G401.6 (cell line): ENCODE results near the gene GBP7.
"Not testable (repeated sequence)": the region's sequence is repeated elsewhere in the genome, so short reads cannot be mapped to it uniquely, and the experiment has no call there.

Experiments
- FAIRE-seq: peaks from 2 replicates; lab custom pipeline; 2012; peaks lifted over from hg19 to GRCh38; lab: Jason Lieb, UNC

GBP7 gene, protein sequence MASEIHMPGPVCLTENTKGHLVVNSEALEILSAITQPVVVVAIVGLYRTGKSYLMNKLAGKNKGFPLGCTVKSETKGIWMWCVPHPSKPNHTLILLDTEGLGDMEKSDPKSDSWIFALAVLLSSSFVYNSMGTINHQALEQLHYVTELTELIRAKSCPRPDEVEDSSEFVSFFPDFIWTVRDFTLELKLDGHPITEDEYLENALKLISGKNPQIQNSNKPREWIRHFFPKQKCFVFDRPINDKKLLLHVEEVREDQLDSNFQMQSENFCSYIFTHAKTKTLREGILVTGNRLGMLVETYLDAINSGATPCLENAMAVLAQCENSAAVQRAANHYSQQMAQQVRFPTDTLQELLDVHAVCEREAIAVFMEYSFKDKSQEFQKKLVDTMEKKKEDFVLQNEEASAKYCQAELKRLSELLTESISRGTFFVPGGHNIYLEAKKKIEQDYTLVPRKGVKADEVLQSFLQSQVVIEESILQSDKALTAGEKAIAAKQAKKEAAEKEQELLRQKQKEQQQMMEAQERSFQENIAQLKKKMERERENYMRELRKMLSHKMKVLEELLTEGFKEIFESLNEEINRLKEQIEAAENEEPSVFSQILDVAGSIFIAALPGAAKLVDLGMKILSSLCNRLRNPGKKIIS

DNA sequence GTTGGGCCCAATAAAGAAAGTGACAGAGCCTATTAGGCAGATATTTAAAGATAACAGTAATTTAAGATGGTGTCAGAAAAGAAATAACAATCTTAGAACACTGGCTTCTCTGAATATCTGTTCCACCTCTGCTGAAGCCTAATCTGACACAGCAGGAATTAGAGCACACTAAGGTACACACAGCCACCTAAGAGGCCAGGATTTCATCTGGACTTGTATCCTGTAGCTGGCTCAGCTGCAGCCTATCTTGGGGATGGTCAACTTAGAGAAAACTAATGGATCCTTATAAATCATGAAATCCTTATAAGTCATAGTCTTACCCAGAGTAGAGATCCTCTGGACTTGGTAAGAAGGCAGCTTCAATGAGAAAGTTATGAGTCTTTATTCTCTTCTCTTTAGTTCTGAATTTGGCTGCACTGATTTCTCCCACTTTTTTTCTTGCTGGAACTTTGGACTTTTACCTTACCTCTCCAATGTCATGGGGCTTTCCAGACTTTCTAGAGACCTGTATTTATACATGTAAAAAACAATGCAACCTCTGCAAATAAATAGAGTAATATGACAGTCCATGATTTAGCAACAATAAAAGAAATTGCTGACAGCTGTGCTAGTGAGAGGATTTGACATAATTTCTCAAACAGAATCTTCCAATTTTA lies at the start of gene GBP7:
GBP7 (minus strand) TSS at position 403 of the 656 bp plus-strand sequence. CDS start 4,068 bp downstream, outside the sequence.
- no peak for FAIRE-seq

DNA sequence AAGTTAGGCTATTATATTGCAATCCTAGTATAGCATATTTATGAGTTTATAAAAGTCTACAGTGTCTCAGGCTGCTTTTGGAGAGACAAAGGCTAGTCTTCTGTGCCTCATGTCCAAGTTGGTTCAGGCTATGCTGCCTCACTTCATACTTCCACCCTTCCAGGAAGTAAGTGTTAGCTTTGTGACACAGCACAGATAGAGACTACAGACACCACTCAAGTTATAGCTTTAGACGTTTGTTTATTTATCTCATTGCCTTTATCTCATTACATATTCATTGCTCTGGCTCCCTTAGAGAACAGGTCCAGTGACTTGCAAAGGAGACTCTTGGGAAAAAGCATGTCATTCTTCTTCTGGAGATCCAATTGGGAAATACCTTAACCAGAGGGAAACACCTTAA lies 45.5 kb upstream of the GBP7 start:
- no peak for FAIRE-seq

- not testable (repeated sequence) for FAIRE-seq
Measured at GRCh38 chr1:89219851-89220250, 44.0 kb upstream of the GBP7 start.

DNA sequence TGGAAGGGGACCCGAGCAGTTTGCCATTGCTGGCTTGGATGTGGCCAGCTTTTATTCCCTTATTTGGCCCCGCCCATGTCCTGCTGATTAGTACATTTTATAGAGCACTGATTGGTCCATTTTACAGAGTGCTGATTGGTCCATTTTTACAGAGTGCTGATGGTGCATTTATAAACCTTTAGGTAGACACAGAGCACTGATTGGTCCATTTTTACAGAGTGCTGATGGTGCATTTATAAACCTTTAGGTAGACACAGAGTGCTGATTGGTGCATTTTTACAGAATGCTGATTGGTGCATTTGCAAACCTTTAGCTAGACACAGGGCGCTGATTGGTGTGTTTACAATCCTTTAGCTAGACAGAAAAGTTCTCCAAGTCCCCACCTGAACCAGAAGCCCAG lies 43.1 kb upstream of the GBP7 start:
- not testable (repeated sequence) for FAIRE-seq

- FAIRE-seq, result no peak
Measured at GRCh38 chr1:89213347-89213746, 37.5 kb upstream of the GBP7 start.

DNA sequence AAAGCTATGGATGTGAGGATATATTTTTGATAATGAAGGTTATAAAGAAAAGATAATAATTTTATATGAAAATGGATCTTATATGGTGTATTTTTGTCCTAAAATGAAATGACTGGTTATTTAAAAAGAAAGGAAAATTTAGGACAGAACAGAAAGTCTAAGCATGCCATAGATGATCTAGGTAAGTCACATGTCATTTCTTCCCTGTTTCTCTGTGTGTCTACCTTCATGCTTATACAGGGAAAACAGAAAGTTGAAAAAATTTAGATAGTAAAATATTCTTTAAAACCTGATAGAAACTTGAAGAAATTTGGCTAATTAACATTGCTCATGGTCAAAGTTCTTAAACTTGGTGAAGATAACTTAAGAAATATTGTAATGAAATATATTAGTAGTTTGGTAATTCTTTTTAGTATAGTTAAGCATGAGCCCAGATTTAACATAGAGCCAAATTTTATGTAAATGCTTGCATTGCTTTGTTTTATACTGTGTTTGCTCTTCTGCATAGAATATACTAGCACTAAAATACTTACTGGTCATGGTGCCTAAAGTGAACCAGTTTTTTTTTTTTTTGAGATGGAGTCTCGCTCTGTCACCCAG lies 35.3 kb upstream of the GBP7 start:
- FAIRE-seq, result no peak

GRCh38 chr1:89206373-89206772 lies 30.6 kb upstream of the GBP7 start:
- no peak for FAIRE-seq

DNA sequence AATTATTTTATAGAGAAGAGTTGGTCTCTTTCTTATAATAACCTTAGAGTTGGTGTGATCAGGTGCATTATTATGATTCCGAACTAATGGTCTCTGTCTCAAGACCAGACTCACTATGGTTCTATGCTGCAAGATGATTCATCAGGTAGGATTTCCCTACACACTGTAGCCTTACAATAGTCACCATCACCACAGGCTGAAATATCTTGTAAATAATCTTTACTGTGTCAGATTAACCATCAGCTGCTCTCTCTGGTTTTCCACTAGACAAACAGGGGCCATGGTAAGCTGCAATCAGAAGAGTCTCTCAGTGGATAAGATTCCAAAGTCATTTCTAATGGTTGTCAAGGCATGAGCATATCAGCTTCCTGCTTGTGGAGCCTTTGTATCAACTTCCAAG lies 27.4 kb upstream of the GBP7 start:
- no peak for FAIRE-seq

DNA sequence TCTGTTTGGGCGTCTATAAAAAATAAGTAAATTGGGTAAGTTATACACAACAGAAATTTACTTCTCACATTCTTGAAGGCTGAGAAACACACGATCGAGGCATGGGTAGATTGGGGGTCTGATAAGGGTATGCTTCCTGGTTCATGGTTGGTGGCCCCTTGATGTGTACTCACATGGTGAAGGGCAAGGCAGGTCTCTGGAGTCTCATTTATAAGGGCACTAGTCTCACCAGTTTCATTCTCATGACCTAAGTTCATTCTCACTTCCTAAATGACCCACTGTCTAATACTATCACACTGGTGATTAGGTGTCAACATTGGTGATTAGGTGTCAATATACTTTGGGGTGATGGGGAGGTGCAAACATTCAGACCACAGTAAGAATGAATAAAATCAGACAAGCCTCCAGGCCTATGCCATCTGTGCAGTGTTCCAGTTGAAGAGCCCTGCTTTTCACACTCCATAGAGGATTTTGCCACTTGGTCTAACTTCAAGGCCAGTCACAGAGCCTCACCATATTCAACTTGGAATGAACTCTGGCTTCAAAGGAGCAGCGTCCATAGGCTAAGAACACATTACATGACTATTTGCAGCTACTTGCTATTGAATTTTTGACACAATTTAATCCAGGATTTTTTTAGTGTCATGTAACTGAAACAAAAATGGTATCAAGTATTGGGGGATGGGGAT lies 25.4 kb upstream of the GBP7 start:
- FAIRE-seq, result no peak

- FAIRE-seq, result no peak
Measured at GRCh38 chr1:89200663-89201062, 24.9 kb upstream of the GBP7 start.

DNA sequence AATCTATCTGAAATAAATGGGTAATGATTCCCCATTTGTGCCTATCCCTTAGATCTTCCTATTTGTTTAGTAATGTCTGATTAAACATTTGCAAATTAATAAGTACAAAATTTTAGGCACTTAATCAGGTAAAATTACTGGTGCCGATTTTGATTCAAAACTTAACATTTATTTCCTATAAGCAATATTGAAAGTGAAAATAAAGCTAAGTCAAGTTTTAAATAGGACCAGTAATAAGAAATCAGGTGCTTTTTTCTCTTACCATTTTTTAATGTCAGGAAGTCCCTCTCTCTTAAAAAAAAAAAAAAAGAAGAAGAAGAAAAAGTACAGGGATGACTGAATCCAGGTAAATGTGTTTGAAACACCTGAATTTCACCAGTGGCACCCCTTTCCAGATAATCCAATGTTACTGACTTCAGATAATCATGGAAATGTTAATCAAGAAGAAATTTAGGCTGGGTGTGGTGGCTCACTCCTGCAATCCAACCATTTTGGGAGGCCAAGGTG lies 23.8 kb upstream of the GBP7 start:
- FAIRE-seq, result no peak

DNA sequence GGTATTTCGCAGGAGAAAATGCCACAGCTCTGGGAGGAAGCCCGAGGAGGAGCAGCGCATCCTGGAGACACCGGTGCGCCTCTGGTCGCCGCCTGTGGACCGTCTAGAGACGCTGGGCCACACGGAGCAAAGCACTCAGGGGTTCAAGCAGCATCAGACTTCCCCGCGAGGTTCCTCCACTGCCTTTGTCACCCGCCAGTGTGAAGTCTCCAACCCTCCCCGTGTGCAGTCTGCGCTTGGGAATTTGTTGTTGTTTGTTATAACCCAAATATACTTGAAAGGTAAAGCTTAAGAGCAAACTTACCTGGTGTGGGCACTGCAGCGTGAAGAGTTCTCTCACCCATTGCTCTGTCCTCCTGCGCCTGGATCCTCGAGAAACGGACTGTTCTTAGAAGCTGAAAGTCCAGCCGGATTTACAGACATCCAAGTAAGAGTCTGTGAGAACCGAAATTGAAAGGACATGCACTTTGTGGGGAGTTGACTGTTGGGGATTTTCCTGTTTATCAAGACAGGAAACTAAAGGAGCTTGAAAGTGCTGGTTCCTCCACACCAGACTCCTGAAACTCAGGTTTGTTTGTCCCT lies 22.8 kb upstream of the GBP7 start, which contains the start of gene GBP4:
GBP4 (minus strand) TSS at position 452 of the 582 bp plus-strand sequence; CDS start at position 344, 108 bp downstream.
- FAIRE-seq, result no peak

GRCh38 chr1:89198081-89198480 lies 22.3 kb upstream of the GBP7 start:
- no peak for FAIRE-seq

DNA sequence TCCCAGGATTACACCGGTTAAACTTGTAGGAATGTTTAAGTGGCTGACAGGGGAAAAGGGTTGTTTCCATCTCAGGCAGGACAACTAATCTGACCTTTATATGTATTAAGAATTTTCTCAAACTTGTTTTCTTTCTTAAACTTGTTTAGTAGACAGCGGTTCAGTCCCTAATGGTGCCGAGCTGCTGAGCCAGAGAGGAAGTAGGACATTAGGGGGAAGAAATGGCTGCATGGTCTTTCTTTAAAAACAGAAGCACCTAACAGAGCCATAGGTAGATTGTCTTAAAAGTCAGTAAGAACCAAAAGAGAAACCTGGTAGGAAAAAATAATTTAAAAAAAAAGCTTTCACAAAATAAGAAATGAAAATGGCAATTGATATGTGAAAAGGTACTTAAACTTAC lies 19.7 kb upstream of the GBP7 start:
- no peak for FAIRE-seq

GRCh38 chr1:89191314-89191713 lies 15.5 kb upstream of the GBP7 start:
- no peak for FAIRE-seq

- no peak for FAIRE-seq
Measured at GRCh38 chr1:89190017-89190416, 14.2 kb upstream of the GBP7 start.

DNA sequence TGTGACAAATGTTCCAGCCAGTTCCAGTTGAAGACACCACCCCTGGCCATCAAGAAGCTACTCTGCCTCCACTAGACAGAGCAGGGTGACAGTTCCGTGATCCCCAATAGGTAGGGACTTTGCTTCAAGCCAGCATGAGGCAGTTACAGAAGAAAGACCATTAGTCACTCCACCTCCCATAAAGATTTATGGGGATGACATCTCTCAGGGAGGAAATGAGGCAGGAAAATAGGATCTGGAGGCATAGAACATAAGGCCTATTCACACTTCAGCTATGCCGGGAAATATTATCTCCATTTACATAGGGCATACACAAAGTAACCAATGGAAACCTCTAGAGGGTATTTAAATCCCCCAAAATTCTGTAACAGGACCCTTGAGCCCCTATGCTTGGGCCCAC lies 3.5 kb upstream of the GBP7 start:
- no peak for FAIRE-seq

DNA sequence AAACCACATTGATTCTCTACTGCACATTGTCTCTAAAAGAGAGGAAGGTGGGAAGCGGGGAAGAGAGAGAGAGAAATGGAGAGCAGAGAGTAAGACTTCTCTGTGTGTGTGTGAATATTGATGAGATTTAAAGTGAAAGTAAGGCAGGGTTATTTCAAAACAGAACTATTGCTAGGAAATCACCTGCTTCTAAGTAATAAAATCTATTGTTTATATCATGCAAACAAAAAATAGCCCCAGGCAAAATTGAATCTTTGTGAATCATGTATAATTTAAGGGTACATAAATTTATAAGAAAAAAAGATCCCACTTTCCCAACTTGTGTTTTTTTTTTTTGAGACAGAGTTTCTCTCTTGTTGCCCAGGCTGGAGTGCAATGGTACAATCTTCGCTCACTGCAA lies 1.2 kb upstream of the GBP7 start:
- no peak for FAIRE-seq

- no peak for FAIRE-seq
Measured at GRCh38 chr1:89174491-89174890, 1.3 kb downstream of the GBP7 start.

DNA sequence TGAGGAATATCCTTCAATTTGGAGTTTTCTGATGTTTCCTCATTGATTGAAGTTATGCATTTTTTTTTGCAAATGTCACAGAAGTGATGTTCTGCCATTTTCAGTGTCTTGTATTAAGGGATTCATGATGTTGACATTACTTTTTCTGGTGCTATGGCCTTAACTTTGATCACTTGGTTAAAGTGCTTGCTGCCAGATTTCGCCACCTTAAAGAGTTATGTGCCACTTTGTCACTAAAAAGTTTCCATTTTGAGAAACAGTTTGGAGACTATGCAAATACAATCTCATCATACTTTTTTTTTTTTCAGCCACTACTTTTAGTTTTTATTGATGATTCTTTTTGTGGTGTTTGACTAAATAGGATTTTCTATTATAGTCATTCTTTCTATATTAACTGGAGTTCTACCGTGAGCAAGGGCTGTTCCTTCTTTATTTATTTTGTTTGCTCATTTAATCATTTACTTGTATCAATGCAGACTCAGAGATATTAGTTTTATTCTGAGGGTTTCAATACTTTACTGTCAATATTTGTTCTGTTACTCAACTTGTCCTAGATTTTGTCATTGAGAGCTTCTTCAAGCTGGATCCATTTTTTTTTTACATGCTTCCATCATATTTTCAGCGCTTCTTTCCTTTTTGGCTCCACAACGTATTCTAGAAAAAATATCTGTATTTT lies 3.2 kb downstream of the GBP7 start:
- no peak for FAIRE-seq

GRCh38 chr1:89171067-89171438 lies 4.8 kb downstream of the GBP7 start:
- FAIRE-seq, result no peak
